Kidney epithelial cell (primary cell): Measurements from ENCODE around the gene CDK14. TPM values are rescaled to one million over a fixed set of nuclear protein-coding genes. Genes with fewer than 3 reads are reported as not detected.

ENCODE experiments used
- DNase-seq: peaks from one replicate; pipeline ENCODE4 v3.0.0-alpha.2; 2010; ENCODE audit warnings: low read depth
- H3K27me3 ChIP-seq: 2 replicates; pipeline ENCODE4 v1.6.0; 2011; ENCODE audit warnings: low read length; ENCODE audit not compliant: control insufficient read depth, insufficient read depth
- H3K36me3 ChIP-seq: 2 replicates; pipeline ENCODE4 v1.5.1; 2011; ENCODE audit warnings: low read length; ENCODE audit not compliant: control insufficient read depth, insufficient read depth
- H3K4me3 ChIP-seq: 2 replicates; pipeline ENCODE4 v1.5.1; 2011; ENCODE audit warnings: low read depth, mild to moderate bottlenecking, control low read depth, low read length
- CTCF ChIP-seq: IDR thresholded peaks from 2 replicates; pipeline ENCODE4 v1.5.1; 2011; ENCODE audit warnings: mild to moderate bottlenecking, moderate library complexity, low read length, control low read depth, inconsistent platforms; ENCODE audit not compliant: insufficient read depth, poor library complexity, severe bottlenecking
- total RNA-seq: library from RNA; depleted of rRNA; stranded (reverse); fragments of >200 nt; gene quantifications from 2 replicates; pipeline ENCODE4 v1.2.3, GENCODE V29; 2015

The CDK14 gene
- total RNA-seq, 1 donor from 2014 or later = 18.2 TPM

- Histone ChIP-seq H3K4me3 (no peak overlapping the region), H3K36me3 (no peaks in the 10 kb centered on the region), H3K27me3 (no peaks in the 10 kb centered on the region)
- no peak for TF ChIP-seq CTCF
- DNase-seq = no peak
Measured at GRCh38 chr7:91135300-91135699, 539.2 kb downstream of the CDK14 start.

GRCh38 chr7:91135703-91136430 is 539.7 kb downstream of the CDK14 start:
- H3K27me3 ChIP-seq = no peaks in the 10 kb centered on the region
- no peak for DNase-seq
- no peak for TF ChIP-seq CTCF
- no peaks in the 10 kb centered on the region for H3K36me3 ChIP-seq
- H3K4me3 ChIP-seq = no peak overlapping the region

GRCh38 chr7:91137153-91137787 is 541.1 kb downstream of the CDK14 start:
- no peak for TF ChIP-seq CTCF
- Histone ChIP-seq H3K4me3 (no peak overlapping the region), H3K27me3 (no peaks in the 10 kb centered on the region), H3K36me3 (no peaks in the 10 kb centered on the region)
- no peak for DNase-seq

- Histone ChIP-seq H3K36me3 (no peaks in the 10 kb centered on the region), H3K27me3 (no peaks in the 10 kb centered on the region), H3K4me3 (no peak overlapping the region)
- no peak for DNase-seq
- TF ChIP-seq CTCF = no peak
Measured at GRCh38 chr7:91137788-91138368, 541.8 kb downstream of the CDK14 start.

GRCh38 chr7:91140286-91140685 is 544.2 kb downstream of the CDK14 start:
- no peak for DNase-seq
- no peaks in the 10 kb centered on the region for H3K27me3 ChIP-seq
- no peak for TF ChIP-seq CTCF
- H3K36me3 ChIP-seq = no peaks in the 10 kb centered on the region
- H3K4me3 ChIP-seq = no peak overlapping the region
